HEK293T (cell line): Measurements from ENCODE around the gene TARBP2.

ENCODE experiments used
- ARNT ChIP-seq: fragments of 450-650 bp; IDR thresholded peaks from 2 replicates; pipeline ENCODE4 v1.6.1; 2017; ENCODE audit warnings: mild to moderate bottlenecking
- BHLHE40 ChIP-seq: fragments of 450-650 bp; IDR thresholded peaks from 2 replicates; pipeline ENCODE4 v1.6.1; 2016; ENCODE audit warnings: mild to moderate bottlenecking, moderate library complexity, borderline replicate concordance
- CTBP1 ChIP-seq: fragments of 450-650 bp; IDR thresholded peaks from 2 replicates; pipeline ENCODE4 v1.6.1; 2016; ENCODE audit warnings: borderline replicate concordance
- ELF4 ChIP-seq: fragments of 450-650 bp; IDR thresholded peaks from 2 replicates; pipeline ENCODE4 v1.6.1; 2017; ENCODE audit warnings: antibody characterized with exemption
- FOXA1 ChIP-seq: fragments of 450-650 bp; IDR thresholded peaks from 2 replicates; pipeline ENCODE4 v1.6.1; 2016; ENCODE audit warnings: mild to moderate bottlenecking
- LEF1 ChIP-seq: fragments of 450-650 bp; IDR thresholded peaks from 2 replicates; pipeline ENCODE4 v1.6.1; 2017; ENCODE audit warnings: mild to moderate bottlenecking, borderline replicate concordance
- NFRKB ChIP-seq: fragments of 450-650 bp; IDR thresholded peaks from 2 replicates; pipeline ENCODE4 v1.6.1; 2016; ENCODE audit warnings: mild to moderate bottlenecking, moderate library complexity
- SP1 ChIP-seq: fragments of 450-650 bp; IDR thresholded peaks from 2 replicates; pipeline ENCODE4 v1.6.1; 2017
- TARDBP ChIP-seq: fragments of 450-650 bp; IDR thresholded peaks from 2 replicates; pipeline ENCODE4 v1.6.1; 2016
- ZNF384 ChIP-seq: fragments of 450-650 bp; IDR thresholded peaks from 2 replicates; pipeline ENCODE4 v1.6.1; 2016
- TF ChIP-seq, protein P1 (sequence below): fragments of 450-650 bp; IDR thresholded peaks from 2 replicates; pipeline ENCODE4 v1.6.1; 2016

DNA sequence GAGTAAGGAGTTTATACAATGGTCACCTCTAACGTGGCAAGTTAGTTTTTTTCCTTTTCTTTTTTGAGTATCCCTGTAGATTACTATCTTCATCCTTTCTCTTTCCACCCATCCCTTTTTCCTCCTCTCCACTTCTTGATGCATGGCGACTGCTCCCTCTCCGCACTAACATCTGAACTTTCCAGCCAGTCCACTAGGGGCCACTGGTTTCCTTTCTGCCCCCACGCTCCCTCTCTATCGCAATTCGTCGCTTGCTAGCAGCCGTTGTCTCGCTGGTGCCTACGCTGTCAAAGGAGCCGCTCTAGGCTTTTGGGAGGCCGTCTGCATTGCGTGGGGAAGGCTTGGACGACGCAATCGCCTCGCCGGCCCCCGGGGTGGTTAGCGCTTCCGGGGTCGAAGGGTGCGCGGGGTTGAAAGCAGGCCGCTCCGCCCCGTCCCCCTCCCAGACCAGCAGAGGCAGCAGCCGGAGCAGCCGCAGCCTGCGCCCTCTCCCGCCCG is 49.4 kb upstream of the TARBP2 start, which contains the start of gene PCBP2:
- TF ChIP-seq, protein P1, sequence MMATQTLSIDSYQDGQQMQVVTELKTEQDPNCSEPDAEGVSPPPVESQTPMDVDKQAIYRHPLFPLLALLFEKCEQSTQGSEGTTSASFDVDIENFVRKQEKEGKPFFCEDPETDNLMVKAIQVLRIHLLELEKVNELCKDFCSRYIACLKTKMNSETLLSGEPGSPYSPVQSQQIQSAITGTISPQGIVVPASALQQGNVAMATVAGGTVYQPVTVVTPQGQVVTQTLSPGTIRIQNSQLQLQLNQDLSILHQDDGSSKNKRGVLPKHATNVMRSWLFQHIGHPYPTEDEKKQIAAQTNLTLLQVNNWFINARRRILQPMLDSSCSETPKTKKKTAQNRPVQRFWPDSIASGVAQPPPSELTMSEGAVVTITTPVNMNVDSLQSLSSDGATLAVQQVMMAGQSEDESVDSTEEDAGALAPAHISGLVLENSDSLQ = peak; percentile 34; the same call in 1 of the 2 replicates
- TF ChIP-seq ELF4 (peak; percentile 74), SP1 (no peak), BHLHE40 (no peak), LEF1 (no peak), FOXA1 (no peak), ARNT (0 out of 2 replicates have a peak, but pooled peaks have one; percentile 16), ZNF384 (no peak), NFRKB (no peak), TARDBP (no peak), CTBP1 (no peak)
